ENCODE data around the gene SEC61B.

SEC61B gene

DNA sequence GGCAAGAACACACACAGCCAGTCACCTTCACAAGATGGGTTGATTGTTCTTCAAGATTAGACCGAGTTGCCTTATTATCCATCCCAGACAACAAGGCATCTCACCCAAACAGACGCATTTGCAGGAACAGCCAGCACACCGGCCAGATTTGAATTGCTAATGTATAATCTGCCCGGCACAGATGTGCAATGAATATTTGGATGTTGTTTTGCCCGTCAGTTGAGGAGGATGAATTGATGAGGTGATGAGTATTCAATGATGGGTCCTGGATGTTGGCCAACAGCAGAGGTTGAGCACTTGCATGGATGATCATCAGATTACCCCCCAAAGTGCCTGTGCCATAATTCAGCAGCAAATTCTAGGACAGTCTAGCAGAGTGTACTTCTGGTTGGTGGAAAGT is 20.5 kb upstream of the SEC61B start:
- Histone ChIP-seq H3K4me1 (ENCODE audit: control insufficient read depth in 1 of 2, insufficient read depth in 1 of 2, low read depth in 1 of 2, low read length in 1 of 2) (no peaks in the 10 kb centered on the region), H3K27ac (no peak overlapping the region), H3K9me3 (no peaks in the 10 kb centered on the region), H3K36me3 (no peaks in the 10 kb centered on the region), H3K27me3 (no peaks in the 10 kb centered on the region), H3K4me3 (ENCODE audit: low read depth in 1 of 2, low read length in 1 of 2) (no peak overlapping the region)
- TF ChIP-seq, protein P1, sequence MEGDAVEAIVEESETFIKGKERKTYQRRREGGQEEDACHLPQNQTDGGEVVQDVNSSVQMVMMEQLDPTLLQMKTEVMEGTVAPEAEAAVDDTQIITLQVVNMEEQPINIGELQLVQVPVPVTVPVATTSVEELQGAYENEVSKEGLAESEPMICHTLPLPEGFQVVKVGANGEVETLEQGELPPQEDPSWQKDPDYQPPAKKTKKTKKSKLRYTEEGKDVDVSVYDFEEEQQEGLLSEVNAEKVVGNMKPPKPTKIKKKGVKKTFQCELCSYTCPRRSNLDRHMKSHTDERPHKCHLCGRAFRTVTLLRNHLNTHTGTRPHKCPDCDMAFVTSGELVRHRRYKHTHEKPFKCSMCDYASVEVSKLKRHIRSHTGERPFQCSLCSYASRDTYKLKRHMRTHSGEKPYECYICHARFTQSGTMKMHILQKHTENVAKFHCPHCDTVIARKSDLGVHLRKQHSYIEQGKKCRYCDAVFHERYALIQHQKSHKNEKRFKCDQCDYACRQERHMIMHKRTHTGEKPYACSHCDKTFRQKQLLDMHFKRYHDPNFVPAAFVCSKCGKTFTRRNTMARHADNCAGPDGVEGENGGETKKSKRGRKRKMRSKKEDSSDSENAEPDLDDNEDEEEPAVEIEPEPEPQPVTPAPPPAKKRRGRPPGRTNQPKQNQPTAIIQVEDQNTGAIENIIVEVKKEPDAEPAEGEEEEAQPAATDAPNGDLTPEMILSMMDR (IDR thresholded peaks at IDR 0.05), result no peak

DNA sequence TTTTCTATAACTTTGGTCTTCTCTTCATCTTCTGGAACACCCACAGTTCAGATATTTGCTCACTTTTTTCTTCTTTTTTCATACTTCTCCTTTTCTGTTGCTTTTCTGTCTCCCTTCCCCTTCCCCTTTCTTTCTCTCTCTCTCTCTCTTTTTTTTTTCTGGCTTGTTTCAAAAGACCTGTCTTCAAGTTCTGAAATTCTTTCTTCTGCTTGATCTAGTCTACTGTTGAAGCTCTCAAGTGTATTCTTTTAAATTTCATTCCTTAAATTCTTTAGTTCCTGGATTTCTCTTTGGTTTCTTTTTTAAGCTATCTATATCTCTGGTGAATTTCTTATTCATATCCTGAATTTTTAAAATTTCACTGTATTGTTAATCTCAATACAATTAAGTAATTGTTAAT is 11.5 kb upstream of the SEC61B start:
- Histone ChIP-seq H3K4me3 (ENCODE audit: low read depth in 1 of 2, low read length in 1 of 2) (no peak overlapping the region), H3K27ac (no peak overlapping the region), H3K36me3 (no peaks in the 10 kb centered on the region), H3K4me1 (ENCODE audit: control insufficient read depth in 1 of 2, insufficient read depth in 1 of 2, low read depth in 1 of 2, low read length in 1 of 2) (peaks cover 7% of the 10 kb centered on the region in 2 experiments), H3K9me3 (no peaks in the 10 kb centered on the region), H3K27me3 (no peaks in the 10 kb centered on the region)
- TF ChIP-seq, protein P1 (IDR thresholded peaks at IDR 0.05), result no peak

DNA sequence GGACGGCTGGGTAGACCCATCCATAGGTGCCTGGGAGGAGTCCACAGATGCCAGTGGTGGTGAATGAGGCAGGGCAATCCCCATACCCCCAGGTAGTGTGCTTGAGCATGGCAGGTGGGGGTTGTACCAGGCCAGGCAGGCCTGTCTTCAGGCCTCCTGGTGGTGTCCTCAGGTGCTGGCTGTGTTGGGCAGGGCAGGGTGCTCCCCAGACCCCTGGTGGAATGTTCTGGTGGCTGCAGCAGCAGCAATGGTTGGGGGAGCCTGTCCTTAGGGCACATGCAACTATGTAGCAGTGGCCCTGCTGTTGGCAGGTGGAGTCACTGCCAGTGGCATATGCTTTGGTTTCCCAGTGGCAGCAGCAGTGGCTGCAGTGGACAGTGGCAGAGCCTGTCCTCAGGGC is 10.3 kb upstream of the SEC61B start:
- Histone ChIP-seq H3K36me3 (no peaks in the 10 kb centered on the region), H3K4me3 (ENCODE audit: low read depth in 1 of 2, low read length in 1 of 2) (no peak overlapping the region), H3K4me1 (ENCODE audit: control insufficient read depth in 1 of 2, insufficient read depth in 1 of 2, low read depth in 1 of 2, low read length in 1 of 2) (peaks cover 7% of the 10 kb centered on the region in 2 experiments), H3K9me3 (no peaks in the 10 kb centered on the region), H3K27me3 (no peaks in the 10 kb centered on the region), H3K27ac (no peak overlapping the region)
- TF ChIP-seq, protein P1 (IDR thresholded peaks at IDR 0.05), result no peak

DNA sequence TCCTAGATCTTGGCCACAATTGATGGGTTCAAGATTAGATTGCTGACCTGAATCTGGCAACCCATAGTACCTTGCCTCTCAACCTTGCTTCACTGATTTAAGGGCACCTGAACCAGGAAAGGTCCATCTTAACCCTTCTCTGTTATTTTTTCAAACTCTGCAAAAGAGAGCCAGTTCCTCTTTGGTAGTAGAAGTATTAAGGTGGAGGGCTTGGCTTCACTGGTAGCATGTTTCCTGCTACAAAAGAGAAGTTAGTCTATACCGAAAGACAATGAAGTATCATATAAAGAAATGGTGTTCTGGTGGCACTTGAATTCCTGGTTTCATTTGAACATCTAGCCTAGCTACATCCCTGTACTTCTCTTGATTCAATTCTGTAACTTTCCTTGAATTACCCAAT is 8.9 kb upstream of the SEC61B start:
- Histone ChIP-seq H3K4me1 (ENCODE audit: control insufficient read depth in 1 of 2, insufficient read depth in 1 of 2, low read depth in 1 of 2, low read length in 1 of 2) (peaks cover 7% of the 10 kb centered on the region in 2 experiments), H3K27me3 (no peaks in the 10 kb centered on the region), H3K36me3 (peaks cover 5% of the 10 kb centered on the region), H3K4me3 (ENCODE audit: low read depth in 1 of 2, low read length in 1 of 2) (no peak overlapping the region), H3K27ac (no peak overlapping the region), H3K9me3 (no peaks in the 10 kb centered on the region)
- TF ChIP-seq, protein P1 (IDR thresholded peaks at IDR 0.05), result no peak

DNA sequence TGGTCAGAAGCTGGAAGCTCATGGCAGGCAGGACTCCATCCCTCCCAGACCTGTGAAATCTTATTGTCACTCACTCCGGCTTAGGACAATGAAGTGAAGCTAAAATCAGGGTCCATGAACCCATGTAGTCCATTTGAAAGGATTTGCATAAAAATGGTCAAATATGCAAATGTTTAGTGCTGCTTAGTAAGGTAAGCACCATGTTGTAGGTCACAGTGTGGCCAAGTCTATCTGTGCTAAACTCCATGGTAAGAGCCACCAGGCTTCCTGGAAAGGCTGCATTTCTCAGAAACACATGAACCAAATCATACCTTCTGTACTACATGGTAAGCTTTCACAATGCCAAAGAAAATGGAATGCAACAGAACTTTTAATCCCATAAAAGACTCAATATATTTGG is 6.0 kb upstream of the SEC61B start:
- Histone ChIP-seq H3K27me3 (no peaks in the 10 kb centered on the region), H3K4me3 (ENCODE audit: low read depth in 1 of 2, low read length in 1 of 2) (no peak overlapping the region), H3K9me3 (no peaks in the 10 kb centered on the region), H3K4me1 (ENCODE audit: control insufficient read depth in 1 of 2, insufficient read depth in 1 of 2, low read depth in 1 of 2, low read length in 1 of 2) (peaks cover 13 to 15% of the 10 kb centered on the region in 2 experiments), H3K27ac (no peak overlapping the region), H3K36me3 (peaks cover 9% of the 10 kb centered on the region)
- TF ChIP-seq, protein P1 (IDR thresholded peaks at IDR 0.05), result no peak

DNA sequence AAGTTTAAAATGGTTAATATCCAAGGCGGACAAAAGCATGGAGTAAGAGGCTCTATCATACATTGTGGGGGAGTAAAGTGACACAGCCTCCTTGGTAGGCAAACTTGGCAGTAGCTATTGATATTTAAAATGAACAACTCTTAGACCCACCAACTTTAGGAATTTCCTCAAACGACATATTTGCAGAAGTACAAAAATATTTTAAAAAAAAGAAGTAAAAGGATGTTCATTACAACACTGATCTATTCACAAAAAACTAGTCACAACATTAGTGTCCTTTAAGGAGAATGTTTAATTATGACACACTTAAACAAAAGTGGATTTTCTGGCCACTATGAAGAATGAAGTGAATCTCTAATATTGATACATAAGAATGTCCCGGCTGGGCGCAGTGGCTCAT is 2.1 kb upstream of the SEC61B start:
- Histone ChIP-seq H3K9me3 (no peaks in the 10 kb centered on the region), H3K27me3 (no peaks in the 10 kb centered on the region), H3K4me3 (ENCODE audit: low read depth in 1 of 2, low read length in 1 of 2) (no peak overlapping the region), H3K27ac (no peak overlapping the region), H3K36me3 (peaks cover 15% of the 10 kb centered on the region), H3K4me1 (ENCODE audit: control insufficient read depth in 1 of 2, insufficient read depth in 1 of 2, low read depth in 1 of 2, low read length in 1 of 2) (peaks cover 25 to 27% of the 10 kb centered on the region in 2 experiments)
- TF ChIP-seq, protein P1 (IDR thresholded peaks at IDR 0.05), result no peak

All from neutrophil (primary cell).